ENCODE data around the gene ARHGAP28. TPM values are rescaled to one million over a fixed set of nuclear protein-coding genes. Genes with fewer than 3 reads are reported as not detected.

Gene ARHGAP28
- total RNA-seq, 4 donors from 2014 or later, result 1.0 to 39.0 (median 8.7) TPM

GRCh38 chr18:6764382-6764781 is 34.9 kb downstream of the ARHGAP28 start:
- DNase-seq, result no peak
- Histone ChIP-seq H3K4me3 (no peak overlapping the region), H3K27me3 (no peaks in the 10 kb centered on the region), H3K4me1 (no peaks in the 10 kb centered on the region), H3K36me3 (no peaks in the 10 kb centered on the region), H3K9me3 (no peaks in the 10 kb centered on the region), H3K27ac (no peak overlapping the region)
- TF ChIP-seq POLR2A (IDR thresholded peaks at IDR 0.05) (no peak), CTCF (IDR thresholded peaks at IDR 0.05) (no peak)
- intact Hi-C loops (cut with DNase I; ENCODE audit: low total_unique reads), result no loop called here

- no peaks in the 10 kb centered on the region for H3K9me3 ChIP-seq
- no peak for TF ChIP-seq CTCF (IDR thresholded peaks at IDR 0.05)
- TF ChIP-seq POLR2A (IDR thresholded peaks at IDR 0.05), result no peak
- H3K4me3 ChIP-seq, result no peak overlapping the region
- H3K27me3 ChIP-seq, result no peaks in the 10 kb centered on the region
- no peaks in the 10 kb centered on the region for H3K4me1 ChIP-seq
- no peak overlapping the region for H3K27ac ChIP-seq
- no peaks in the 10 kb centered on the region for H3K36me3 ChIP-seq
- DNase-seq, result no peak
- intact Hi-C loops (cut with DNase I; ENCODE audit: low total_unique reads), result no loop called here
Measured at GRCh38 chr18:6773777-6774176, 44.3 kb downstream of the ARHGAP28 start.

DNA sequence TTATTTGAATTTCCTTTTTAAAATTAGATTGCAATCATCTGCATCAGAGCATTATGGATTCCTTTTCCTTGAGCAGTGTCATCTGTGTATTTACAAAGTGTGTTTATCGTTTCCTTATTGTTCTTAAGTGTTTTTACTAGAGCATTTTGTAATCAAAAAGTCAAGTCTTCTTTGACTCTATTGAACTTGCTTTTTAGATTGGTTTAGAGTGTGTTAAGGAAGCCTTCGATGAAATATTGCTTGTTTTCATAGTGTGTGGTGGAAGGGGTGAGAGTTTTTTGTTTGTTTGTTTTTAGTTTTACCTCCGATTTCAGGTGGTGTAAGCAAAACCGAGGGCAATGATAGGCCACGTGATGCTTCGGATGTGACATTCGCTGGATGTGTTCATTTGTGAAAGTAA is 45.7 kb downstream of the ARHGAP28 start:
- intact Hi-C loops (cut with DNase I; ENCODE audit: low total_unique reads), result no loop called here
- Histone ChIP-seq H3K9me3 (no peaks in the 10 kb centered on the region), H3K27me3 (no peaks in the 10 kb centered on the region), H3K4me1 (no peaks in the 10 kb centered on the region), H3K27ac (no peak overlapping the region), H3K4me3 (no peak overlapping the region), H3K36me3 (no peaks in the 10 kb centered on the region)
- no peak for TF ChIP-seq POLR2A (IDR thresholded peaks at IDR 0.05)
- no peak for TF ChIP-seq CTCF (IDR thresholded peaks at IDR 0.05)
- DNase-seq, result no peak

DNA sequence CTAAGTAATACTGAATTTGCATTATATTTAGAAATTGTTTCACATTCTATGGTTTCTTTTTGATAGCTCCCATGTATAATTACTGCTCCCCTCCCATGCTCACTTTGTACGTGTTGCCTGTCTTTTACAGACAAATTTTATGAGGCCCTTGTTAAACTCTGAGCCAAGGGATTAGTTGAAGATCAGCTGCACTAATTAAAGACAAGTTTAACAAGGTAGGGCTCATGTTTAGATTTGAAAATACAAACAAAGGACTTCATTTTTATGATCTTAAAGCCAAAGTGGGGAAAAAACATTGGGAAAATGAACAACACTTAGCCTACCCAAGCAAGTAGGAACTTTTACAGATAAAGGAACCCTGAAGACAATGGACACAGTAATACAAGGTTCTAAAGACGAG is 46.2 kb downstream of the ARHGAP28 start:
- Histone ChIP-seq H3K27ac (peak overlapping the region; percentile 16 to 19), H3K4me1 (no peaks in the 10 kb centered on the region), H3K4me3 (no peak overlapping the region), H3K36me3 (no peaks in the 10 kb centered on the region), H3K9me3 (no peaks in the 10 kb centered on the region), H3K27me3 (no peaks in the 10 kb centered on the region)
- intact Hi-C loops (cut with DNase I; ENCODE audit: low total_unique reads), result no loop called here
- no peak for DNase-seq
- no peak for TF ChIP-seq CTCF (IDR thresholded peaks at IDR 0.05)
- no peak for TF ChIP-seq POLR2A (IDR thresholded peaks at IDR 0.05)

DNA sequence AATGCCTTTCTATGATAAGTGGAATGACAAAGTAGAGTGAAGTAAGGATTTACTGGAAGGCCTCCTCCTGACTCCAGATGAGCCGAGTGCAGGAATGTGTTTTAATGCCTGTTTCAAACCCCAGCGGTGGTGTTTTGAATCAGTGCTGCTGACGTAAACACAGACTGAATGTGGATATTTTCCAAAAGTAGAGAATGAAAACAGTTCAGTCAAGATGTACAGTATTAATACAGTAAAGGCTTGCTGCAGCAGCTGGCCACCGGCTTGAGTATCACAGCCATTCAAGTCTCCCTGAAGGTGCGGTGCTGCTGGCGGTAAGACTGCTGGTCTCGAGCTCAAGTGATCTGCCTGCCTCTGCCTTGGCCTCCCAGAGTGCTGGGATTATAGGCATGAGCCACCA is 46.7 kb downstream of the ARHGAP28 start:
- Histone ChIP-seq H3K4me3 (no peak overlapping the region), H3K27ac (peak overlapping the region in 1 of 2 donors; percentile 19), H3K4me1 (no peaks in the 10 kb centered on the region), H3K9me3 (no peaks in the 10 kb centered on the region), H3K27me3 (no peaks in the 10 kb centered on the region), H3K36me3 (no peaks in the 10 kb centered on the region)
- intact Hi-C loops (cut with DNase I; ENCODE audit: low total_unique reads), result no loop called here
- no peak for DNase-seq
- TF ChIP-seq POLR2A (IDR thresholded peaks at IDR 0.05) (no peak), CTCF (IDR thresholded peaks at IDR 0.05) (no peak)
